D341Med (cell line): ENCODE data around the gene ZNF668.
"Not testable (repeated sequence)": the region's sequence is repeated elsewhere in the genome, so short reads cannot be mapped to it uniquely, and the experiment has no call there.

Source experiments
- DNase-seq: peaks from one replicate; pipeline ENCODE4 v3.0.0; 2012; ENCODE audit warnings: low spot score

The ZNF668 gene

DNA sequence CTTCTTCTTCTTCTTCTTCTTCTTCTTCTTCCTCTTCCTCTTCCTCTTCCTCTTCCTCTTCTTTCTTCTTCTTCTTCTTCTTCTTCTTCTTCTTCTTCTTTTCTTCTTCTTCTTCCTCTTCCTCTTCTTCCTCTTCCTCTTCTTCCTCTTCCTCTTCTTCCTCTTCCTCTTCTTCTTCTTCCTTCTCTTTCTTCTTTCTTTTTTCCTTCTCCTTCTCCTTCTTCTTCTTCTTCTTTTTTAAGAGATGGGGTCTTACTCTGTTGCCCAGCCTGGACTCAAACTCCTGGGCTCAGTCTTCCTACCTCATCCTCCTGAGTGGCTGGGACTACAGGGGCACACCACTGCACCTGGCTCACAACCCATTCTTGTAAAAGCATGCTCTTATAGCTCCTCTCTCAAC is 60.7 kb downstream of the ZNF668 start:
- DNase-seq: not testable (repeated sequence)

DNA sequence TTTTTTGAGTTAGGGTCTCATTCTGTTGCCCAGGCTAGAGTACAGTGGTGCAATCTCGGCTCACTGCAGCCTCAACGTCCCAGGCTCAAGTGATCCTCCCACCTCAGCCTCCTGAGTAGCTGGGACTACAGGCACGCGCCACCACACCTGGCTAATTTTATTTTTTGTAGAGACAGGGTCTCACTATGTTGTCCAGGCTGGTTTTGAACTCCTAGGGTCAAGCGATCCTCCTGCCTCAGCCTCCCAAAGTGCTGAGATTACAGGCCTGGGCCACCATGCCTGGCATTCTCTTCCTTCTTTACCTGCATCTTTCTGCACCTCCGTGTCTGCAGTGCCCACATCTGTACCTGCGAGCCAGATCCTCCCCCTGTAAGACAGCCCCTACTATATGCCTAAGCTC is 62.2 kb downstream of the ZNF668 start:
- DNase-seq: not testable (repeated sequence)
